GM23338 (cell line): ENCODE measurements around the gene S1PR3. TPM values are rescaled to one million over a fixed set of nuclear protein-coding genes. Genes with fewer than 3 reads are reported as not detected.

Source experiments
- ATAC-seq: fragments of 200-7000 bp; cut with Tn5 transposase; 3 replicates; pipeline ENCODE4 v1.9.1; 2020
- DNase-seq: peaks from one replicate; pipeline ENCODE4 v3.0.0-alpha.2; 2015; ENCODE audit warnings: low spot score
- H2AFZ ChIP-seq: fragments of 200-600 bp; sonication (generic); 2 replicates; pipeline ENCODE4 v1.8.0; 2016; ENCODE audit warnings: antibody characterized with exemption, mild to moderate bottlenecking, moderate library complexity
- H3F3A ChIP-seq: fragments of 200-600 bp; sonication (generic); replicated peaks from 2 replicates; pipeline ENCODE4 v1.8.0; 2017; ENCODE audit warnings: antibody characterized with exemption, mixed run types, low read depth
- H3K27ac ChIP-seq: fragments of 200-600 bp; sonication (generic); 2 replicates; pipeline ENCODE4 v1.6.1; 2016; ENCODE audit warnings: low read depth
- H3K27me3 ChIP-seq: fragments of 200-600 bp; sonication (generic); 2 replicates; pipeline ENCODE4 v1.8.0; 2016; ENCODE audit warnings: mild to moderate bottlenecking, mixed run types, moderate library complexity; ENCODE audit not compliant: insufficient read depth
- H3K36me3 ChIP-seq: fragments of 200-600 bp; sonication (generic); 2 replicates; pipeline ENCODE4 v1.8.0; 2016; ENCODE audit warnings: mild to moderate bottlenecking; ENCODE audit not compliant: insufficient read depth
- H3K4me1 ChIP-seq: fragments of 200-600 bp; sonication (generic); 2 replicates; pipeline ENCODE4 v1.8.0; 2016; ENCODE audit warnings: mild to moderate bottlenecking, moderate library complexity; ENCODE audit not compliant: insufficient read depth
- H3K4me2 ChIP-seq: fragments of 200-600 bp; sonication (generic); 2 replicates; pipeline ENCODE4 v1.7.1; 2017; ENCODE audit warnings: mixed run types
- H3K4me3 ChIP-seq: fragments of 200-600 bp; sonication (generic); 2 replicates; pipeline ENCODE4 v1.6.1; 2016; ENCODE audit warnings: mixed run types
- H3K79me2 ChIP-seq: fragments of 200-600 bp; sonication (generic); replicated peaks from 2 replicates; pipeline ENCODE4 v1.8.0; 2017; ENCODE audit warnings: mild to moderate bottlenecking; ENCODE audit not compliant: insufficient read depth
- H3K9me2 ChIP-seq: fragments of 200-600 bp; sonication (generic); 2 replicates; pipeline ENCODE4 v1.8.0; 2017; ENCODE audit not compliant: insufficient read depth
- H4K20me1 ChIP-seq: fragments of 200-600 bp; sonication (generic); replicated peaks from 2 replicates; pipeline ENCODE4 v1.8.0; 2017; ENCODE audit warnings: mild to moderate bottlenecking; ENCODE audit not compliant: insufficient read depth
- H3K27ac Mint-ChIP-seq: 2 replicates; pipeline ENCODE4 v1.8.0; 2020; ENCODE audit warnings: inconsistent platforms, mild to moderate bottlenecking, moderate library complexity, mixed read lengths
- H3K27me3 Mint-ChIP-seq: 3 replicates; pipeline ENCODE4 v1.8.0; 2022; ENCODE audit warnings: low read depth, mild to moderate bottlenecking, moderate library complexity, mixed read lengths, inconsistent platforms; ENCODE audit not compliant: insufficient read depth, poor library complexity
- H3K36me3 Mint-ChIP-seq: 3 replicates; pipeline ENCODE4 v1.8.0; 2021; ENCODE audit warnings: low read depth, mild to moderate bottlenecking, inconsistent platforms, moderate library complexity, mixed read lengths
- H3K4me1 Mint-ChIP-seq: 3 replicates; pipeline ENCODE4 v1.8.0; 2020; ENCODE audit warnings: mild to moderate bottlenecking, inconsistent platforms, mixed read lengths
- H3K4me3 Mint-ChIP-seq: 3 replicates; pipeline ENCODE4 v1.8.0; 2021; ENCODE audit warnings: moderate library complexity, mild to moderate bottlenecking, inconsistent platforms, mixed read lengths
- H3K9me3 Mint-ChIP-seq: 3 replicates; pipeline ENCODE4 v1.8.0; 2020; ENCODE audit warnings: moderate library complexity, mild to moderate bottlenecking, inconsistent platforms, mixed read lengths
- CREB1 ChIP-seq: fragments of 250-450 bp; sonication (Bioruptor Pico); IDR thresholded peaks from 2 replicates; pipeline ENCODE4 v1.5.0; 2020; ENCODE audit warnings: low read depth, mild to moderate bottlenecking, moderate library complexity
- EZH2 ChIP-seq: fragments of 200-600 bp; sonication (generic); IDR thresholded peaks from one replicate; pipeline ENCODE4 v1.8.0; 2017; ENCODE audit warnings: antibody characterized with exemption, mild to moderate bottlenecking, low read depth; ENCODE audit not compliant: unreplicated experiment
- JUNB ChIP-seq: IDR thresholded peaks from one replicate; pipeline ENCODE4 v1.6.1; 2016; ENCODE audit warnings: antibody characterized with exemption; ENCODE audit not compliant: unreplicated experiment
- NANOG ChIP-seq: IDR thresholded peaks from 2 replicates; pipeline ENCODE4 v1.6.1; 2016; ENCODE audit warnings: antibody characterized with exemption, borderline replicate concordance
- POLR2AphosphoS5 ChIP-seq: IDR thresholded peaks from 2 replicates; pipeline ENCODE4 v1.6.1; 2016; ENCODE audit warnings: antibody characterized with exemption, low read depth
- REST ChIP-seq: IDR thresholded peaks from one replicate; pipeline ENCODE4 v1.6.1; 2018; ENCODE audit warnings: antibody characterized with exemption; ENCODE audit not compliant: unreplicated experiment
- STAT1 ChIP-seq: IDR thresholded peaks from one replicate; pipeline ENCODE4 v1.6.1; 2016; ENCODE audit warnings: antibody characterized with exemption; ENCODE audit not compliant: unreplicated experiment
- ZNF114 ChIP-seq: fragments of 250-450 bp; sonication (Bioruptor Pico); IDR thresholded peaks from 2 replicates; pipeline ENCODE4 v1.5.0; 2020; ENCODE audit warnings: mild to moderate bottlenecking, moderate library complexity
- ZNF331 ChIP-seq: fragments of 250-450 bp; sonication (Bioruptor Pico); IDR thresholded peaks from 2 replicates; pipeline ENCODE4 v1.5.0; 2020; ENCODE audit warnings: low read depth, mild to moderate bottlenecking, moderate library complexity
- ZNF462 ChIP-seq: fragments of 250-450 bp; sonication (Bioruptor Pico); IDR thresholded peaks from 2 replicates; pipeline ENCODE4 v1.5.0; 2020; ENCODE audit warnings: mild to moderate bottlenecking, moderate library complexity
- polyA plus RNA-seq: library from polyadenylated mRNA; unstranded; fragments of >200 nt; fragmentation: Nextera tagmentation; extraction: Ambion mirVana; gene quantifications from 2 replicates; pipeline ENCODE4 v1.2.1, GENCODE V29; 2016
- total RNA-seq: library from RNA; depleted of rRNA; stranded (reverse); fragments of >200 nt; shearing (Covaris generic); gene quantifications from 2 replicates; pipeline ENCODE4 v1.2.3, GENCODE V29; 2014
- TF ChIP-seq, protein P1 (sequence below): IDR thresholded peaks from 2 replicates; pipeline ENCODE4 v1.6.1; 2016; ENCODE audit warnings: antibody characterized with exemption
- TF ChIP-seq, protein P2 (sequence below), 2 experiments: fragments of 200-600 bp in 1 of 2; sonication (generic) in 1 of 2; conservative IDR thresholded peaks; 2 replicates each; pipeline versions ENCODE4 v1.5.1 to v1.6.1; 2016 to 2017; ENCODE audit warnings: antibody characterized with exemption in 2 of 2, low read depth in 2 of 2, mild to moderate bottlenecking in 2 of 2, moderate library complexity in 1 of 2

The S1PR3 gene
- total and polyA plus RNA-seq, 2 experiments from 2014 or later: 2.1 to 7.6 TPM

DNA sequence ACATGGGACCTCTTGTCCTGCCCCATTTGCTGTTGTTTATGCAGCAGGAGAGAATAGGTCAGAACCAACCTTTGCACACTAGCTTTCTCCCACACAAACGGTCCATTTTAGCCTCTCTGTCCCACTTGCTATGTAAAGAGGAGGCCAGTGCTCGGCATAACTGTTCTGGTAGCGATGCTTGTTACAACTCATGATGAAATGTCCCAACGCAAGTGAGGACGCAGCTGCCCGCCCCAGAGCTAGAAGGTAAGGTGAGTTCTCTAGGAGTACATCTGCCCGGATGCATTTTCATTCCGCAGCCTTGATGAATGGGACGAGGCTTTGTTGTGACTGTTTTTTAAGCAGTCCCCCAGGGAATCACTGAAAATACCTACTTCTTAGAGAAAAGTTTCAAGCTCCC lies 14.1 kb downstream of the S1PR3 start (continued):
- TF ChIP-seq, protein P1, sequence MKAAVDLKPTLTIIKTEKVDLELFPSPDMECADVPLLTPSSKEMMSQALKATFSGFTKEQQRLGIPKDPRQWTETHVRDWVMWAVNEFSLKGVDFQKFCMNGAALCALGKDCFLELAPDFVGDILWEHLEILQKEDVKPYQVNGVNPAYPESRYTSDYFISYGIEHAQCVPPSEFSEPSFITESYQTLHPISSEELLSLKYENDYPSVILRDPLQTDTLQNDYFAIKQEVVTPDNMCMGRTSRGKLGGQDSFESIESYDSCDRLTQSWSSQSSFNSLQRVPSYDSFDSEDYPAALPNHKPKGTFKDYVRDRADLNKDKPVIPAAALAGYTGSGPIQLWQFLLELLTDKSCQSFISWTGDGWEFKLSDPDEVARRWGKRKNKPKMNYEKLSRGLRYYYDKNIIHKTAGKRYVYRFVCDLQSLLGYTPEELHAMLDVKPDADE: no peak
- TF ChIP-seq NANOG: no peak
- no peak for TF ChIP-seq ZNF462 (CRISPR knock-in tag)
- no peak for TF ChIP-seq ZNF331
- TF ChIP-seq EZH2: no peak

GRCh38 chr9:89006267-89006666 lies 15.0 kb downstream of the S1PR3 start:
- no peak for ATAC-seq
- Histone ChIP-seq H3K4me3 (no peak overlapping the region), H3K27me3 (no peaks in the 10 kb centered on the region), H3K27ac (no peak overlapping the region), H3K36me3 (no peaks in the 10 kb centered on the region), H3K9me2 (no peaks in the 10 kb centered on the region), H3F3A (no peaks in the 10 kb centered on the region; the same call in 1 of the 2 replicates), H3K4me2 (no peak overlapping the region), H3K4me1 (peaks cover 14% of the 10 kb centered on the region), H4K20me1 (0 out of 2 replicates have a peak, but pooled peaks cover 5% of the 10 kb centered on the region), H3K79me2 (no peaks in the 10 kb centered on the region), H2AFZ (no peak overlapping the region)
- Mint-ChIP-seq H3K4me1 (peaks cover 29% of the 10 kb centered on the region), H3K36me3 (peaks cover 7% of the 10 kb centered on the region), H3K27me3 (peaks cover 7% of the 10 kb centered on the region), H3K4me3 (no peak overlapping the region), H3K9me3 (no peaks in the 10 kb centered on the region), H3K27ac (no peak overlapping the region)
- no peak for DNase-seq
- TF ChIP-seq JUNB (no peak), ZNF331 (no peak), REST (no peak), EZH2 (no peak), NANOG (no peak), POLR2AphosphoS5 (no peak), ZNF114 (CRISPR knock-in tag) (no peak), CREB1 (no peak), STAT1 (no peak)
- TF ChIP-seq, protein P1: no peak
- TF ChIP-seq, protein P2, sequence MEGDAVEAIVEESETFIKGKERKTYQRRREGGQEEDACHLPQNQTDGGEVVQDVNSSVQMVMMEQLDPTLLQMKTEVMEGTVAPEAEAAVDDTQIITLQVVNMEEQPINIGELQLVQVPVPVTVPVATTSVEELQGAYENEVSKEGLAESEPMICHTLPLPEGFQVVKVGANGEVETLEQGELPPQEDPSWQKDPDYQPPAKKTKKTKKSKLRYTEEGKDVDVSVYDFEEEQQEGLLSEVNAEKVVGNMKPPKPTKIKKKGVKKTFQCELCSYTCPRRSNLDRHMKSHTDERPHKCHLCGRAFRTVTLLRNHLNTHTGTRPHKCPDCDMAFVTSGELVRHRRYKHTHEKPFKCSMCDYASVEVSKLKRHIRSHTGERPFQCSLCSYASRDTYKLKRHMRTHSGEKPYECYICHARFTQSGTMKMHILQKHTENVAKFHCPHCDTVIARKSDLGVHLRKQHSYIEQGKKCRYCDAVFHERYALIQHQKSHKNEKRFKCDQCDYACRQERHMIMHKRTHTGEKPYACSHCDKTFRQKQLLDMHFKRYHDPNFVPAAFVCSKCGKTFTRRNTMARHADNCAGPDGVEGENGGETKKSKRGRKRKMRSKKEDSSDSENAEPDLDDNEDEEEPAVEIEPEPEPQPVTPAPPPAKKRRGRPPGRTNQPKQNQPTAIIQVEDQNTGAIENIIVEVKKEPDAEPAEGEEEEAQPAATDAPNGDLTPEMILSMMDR (conservative IDR thresholded peaks at IDR 0.05; ENCODE audit: low read depth in 2 of 2): no peak
